Ammon's horn (tissue), 1 donor: ENCODE data around the gene SLC12A8.
A peak's percentile ranks its signal among the peaks of the same experiment; 100 is the strongest.

Experiments used
- DNase-seq: peaks from one replicate; pipeline ENCODE4 v3.0.0-alpha.2; 2016; ENCODE audit warnings: low spot score

The SLC12A8 gene

DNA sequence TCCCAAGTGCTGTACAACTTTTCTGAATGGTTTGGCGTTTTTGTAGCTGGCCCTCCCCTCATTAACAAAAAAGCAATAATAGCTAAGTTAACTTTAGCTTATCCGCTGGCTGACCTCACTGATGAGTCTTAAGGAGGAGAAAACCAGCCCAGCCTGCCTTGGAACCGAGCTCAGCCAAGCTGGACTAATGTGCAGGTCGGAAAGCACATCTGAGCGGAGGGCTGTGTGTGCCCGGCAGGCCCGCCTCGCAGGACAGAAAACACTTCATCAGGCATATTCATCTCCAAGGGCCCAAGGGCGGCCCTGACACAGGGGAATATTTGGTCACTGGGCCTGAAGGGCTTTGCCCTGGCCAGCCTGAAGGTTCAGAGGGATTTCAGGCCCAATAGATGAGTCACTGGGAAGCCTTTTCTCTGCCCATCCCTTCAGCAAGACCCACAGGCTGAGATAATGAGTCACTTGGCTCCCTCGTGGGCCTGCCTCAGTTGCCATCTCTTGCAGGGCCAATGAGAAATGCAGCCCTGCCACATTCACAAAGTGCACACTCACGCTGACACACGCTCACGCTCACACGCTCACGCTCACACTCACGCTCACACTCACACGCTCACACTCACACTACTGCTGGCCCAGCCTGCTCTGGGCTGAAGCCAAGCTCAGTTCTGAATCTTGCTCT, 75.1 kb downstream of the SLC12A8 start:
- no peak for DNase-seq

DNA sequence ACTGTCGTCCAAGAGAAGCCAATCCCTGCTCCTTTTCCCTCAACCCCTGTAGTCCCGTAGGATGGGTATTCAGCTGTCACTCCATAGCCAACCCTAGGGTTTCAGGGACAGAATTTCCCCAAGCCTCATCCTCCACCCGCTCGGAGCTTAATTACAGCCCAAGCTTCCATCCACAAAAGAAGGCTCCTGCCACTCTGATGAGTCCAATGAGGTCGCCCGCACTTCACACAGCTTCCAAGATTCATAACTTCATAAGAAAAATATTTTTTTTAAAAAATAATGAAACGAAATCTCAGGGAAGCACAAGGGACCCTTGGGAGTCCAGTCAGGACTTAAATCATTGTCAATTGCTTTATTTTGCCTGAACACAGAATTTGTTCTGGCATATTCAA, 75.6 kb downstream of the SLC12A8 start:
- DNase-seq, result no peak

DNA sequence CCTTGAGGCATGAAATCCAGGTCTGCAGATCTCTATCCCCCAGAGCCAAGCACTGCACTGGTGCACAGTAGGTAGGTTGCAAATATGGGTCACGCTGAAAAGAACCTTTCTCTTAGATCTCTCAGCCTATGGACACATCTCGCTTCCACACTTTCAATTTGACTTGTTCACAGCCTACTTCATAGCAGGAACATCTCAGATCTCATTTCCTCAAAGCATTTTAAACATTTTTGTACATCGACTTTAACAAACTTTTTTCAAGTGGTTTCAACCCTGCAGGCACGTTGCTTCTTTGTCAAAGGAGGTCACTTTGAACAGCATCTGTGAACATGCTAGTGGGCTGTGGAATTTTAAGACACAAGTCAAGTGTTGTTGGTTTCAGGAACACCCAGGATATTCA, 76.0 kb downstream of the SLC12A8 start:
- no peak for DNase-seq

- DNase-seq, result no peak
Measured at GRCh38 chr3:125134952-125135351, 77.6 kb downstream of the SLC12A8 start.

DNA sequence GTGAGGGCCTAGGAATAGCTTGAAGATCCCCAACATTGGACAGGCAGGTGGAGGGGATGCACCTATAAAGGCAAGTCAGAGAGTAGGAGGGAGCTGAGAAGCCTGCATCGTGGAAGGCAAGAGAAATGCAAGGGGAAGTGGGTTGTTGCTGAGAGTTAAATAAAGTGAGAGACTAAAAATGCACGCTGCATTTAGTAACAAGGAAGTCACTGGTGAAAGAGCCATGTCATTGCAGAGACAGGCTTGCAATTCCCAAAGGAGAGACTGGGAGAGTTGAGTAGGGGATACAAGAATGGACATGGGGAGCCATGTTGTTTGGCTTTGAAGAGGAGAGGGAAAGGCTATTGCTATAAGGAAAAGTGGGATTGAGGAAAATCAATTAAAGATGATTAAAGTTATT, 79.7 kb downstream of the SLC12A8 start:
- DNase-seq, result no peak

DNA sequence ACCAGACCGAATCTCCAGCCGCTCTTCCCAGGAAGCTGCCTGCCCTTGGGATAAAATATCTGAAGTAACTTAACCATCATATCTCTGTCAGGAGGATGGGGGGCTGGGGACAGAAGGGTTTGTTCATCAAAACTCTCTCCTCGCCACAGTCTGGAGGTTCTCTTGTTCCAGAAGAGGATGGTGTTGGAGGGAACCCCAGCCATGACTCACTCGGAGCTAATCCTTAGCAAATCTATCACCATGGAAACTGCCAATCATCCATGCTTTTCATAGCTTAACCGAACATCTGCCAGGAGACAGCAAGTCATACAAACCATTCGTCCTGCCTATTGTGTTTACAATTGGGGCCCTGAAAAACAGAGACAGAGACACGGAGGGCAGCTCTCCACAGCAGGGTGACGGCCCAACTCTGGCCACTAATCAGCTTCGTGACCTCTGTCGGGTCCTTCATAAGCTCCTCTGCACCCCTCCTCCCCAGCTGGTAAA, 83.0 kb downstream of the SLC12A8 start:
- peak; percentile 83 for DNase-seq

DNA sequence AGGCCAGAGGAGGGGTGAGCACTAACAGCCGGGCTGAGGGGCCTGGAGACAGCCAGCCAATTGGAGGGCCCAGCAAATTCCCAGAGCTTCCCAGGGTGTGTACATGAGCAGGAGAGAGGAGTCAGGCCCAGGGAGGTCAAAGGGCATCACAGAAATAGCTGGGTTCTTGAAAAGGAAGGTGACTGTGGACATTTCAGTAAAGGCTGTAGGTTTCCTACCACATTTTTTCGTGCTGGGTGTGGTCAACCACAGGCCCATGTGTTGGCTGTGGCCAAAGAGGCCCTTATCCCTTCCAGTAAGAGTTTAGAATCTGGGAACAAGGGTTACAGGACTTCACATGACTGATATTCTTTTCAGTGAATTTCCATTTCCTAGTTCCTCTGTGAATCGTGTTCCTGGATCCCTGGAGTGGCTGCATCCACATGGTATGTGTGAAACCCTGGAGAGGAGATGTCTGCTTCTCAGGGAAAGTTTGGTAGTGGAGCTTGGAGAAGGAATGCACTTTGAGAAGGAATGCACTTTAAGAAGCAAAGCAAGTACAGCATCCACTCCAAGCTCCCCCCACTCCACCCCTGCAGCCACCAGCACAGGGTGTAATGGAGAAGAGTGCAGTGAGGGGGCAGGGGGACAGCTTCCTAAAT, 83.6 kb downstream of the SLC12A8 start:
- DNase-seq, result no peak

DNA sequence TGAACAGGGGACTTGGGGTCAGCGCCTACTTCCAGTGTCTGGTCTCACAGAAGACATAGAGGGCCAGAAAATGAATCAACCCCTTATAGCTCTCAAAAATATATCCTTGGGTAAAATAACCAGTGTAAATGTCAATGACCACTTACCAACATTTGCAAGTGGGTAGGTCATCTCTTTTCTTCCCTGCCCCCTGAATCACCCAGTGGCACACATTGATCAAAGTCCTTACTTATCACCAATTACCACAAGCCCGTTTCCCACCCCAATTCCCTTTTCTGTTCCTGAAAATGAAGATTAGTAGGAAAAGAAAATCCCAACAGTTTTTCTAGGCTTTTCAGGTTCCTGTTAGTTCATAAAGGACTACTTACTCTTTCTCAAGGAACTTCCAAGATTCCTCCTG, 86.2 kb downstream of the SLC12A8 start:
- DNase-seq, result no peak

DNA sequence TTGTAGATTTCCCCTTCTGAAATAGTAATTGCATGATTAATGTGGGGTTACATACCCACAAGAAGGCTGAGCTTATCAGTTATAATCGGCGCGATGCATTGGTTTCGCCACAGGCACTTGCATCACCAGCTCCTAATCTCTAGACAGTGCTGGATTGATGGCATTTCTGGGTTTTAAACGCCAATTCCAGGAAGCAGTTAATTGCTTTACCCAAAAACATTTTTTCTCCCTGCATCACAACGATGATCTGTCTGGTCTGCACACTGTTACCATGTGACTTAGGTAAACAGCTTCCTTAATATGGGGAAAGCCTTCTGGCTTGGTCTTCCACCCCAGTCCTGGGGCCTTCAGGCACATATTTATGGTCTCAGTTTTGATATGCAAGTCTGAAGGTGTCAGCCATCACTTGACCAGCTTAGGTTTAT, 86.7 kb downstream of the SLC12A8 start:
- no peak for DNase-seq

DNA sequence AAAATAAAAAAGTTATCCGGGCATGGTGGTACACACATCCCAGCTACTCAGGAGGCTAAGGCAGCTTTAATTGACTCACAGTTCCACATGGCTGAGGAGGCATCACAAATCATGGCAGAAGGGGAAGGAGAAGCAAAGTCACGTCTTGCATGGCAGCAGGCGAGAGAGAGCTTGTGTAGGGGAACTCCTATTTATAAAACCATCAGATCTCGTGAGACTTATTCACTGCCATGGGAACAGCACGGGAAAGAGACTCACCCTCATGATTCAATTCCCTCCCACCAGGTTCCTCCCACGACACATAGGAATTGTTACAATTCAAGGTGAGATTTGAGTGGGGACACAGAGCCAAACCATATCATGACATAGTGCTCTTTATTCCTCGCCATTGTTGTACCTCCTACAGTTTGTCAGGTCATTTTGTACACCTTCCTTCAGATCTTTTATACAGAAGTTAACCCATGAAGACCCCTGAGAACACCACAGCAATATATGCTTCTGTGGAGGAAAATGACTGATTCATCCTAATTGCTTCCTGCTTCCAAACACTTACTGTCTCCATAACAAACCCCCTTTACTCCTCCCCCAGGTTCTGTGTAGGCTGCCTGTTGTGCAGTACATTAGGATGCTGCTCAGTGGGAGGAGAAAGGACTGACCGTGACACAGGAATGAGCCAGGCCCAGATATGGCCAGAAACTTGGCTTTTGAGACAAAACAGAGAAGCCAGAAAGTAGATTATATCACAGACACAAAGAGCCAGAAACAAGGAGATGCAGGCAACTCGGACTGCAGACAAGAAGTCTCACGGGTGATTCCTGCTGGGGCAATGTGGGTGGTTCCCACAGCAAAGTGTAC, 88.9 kb downstream of the SLC12A8 start:
- DNase-seq, result no peak

DNA sequence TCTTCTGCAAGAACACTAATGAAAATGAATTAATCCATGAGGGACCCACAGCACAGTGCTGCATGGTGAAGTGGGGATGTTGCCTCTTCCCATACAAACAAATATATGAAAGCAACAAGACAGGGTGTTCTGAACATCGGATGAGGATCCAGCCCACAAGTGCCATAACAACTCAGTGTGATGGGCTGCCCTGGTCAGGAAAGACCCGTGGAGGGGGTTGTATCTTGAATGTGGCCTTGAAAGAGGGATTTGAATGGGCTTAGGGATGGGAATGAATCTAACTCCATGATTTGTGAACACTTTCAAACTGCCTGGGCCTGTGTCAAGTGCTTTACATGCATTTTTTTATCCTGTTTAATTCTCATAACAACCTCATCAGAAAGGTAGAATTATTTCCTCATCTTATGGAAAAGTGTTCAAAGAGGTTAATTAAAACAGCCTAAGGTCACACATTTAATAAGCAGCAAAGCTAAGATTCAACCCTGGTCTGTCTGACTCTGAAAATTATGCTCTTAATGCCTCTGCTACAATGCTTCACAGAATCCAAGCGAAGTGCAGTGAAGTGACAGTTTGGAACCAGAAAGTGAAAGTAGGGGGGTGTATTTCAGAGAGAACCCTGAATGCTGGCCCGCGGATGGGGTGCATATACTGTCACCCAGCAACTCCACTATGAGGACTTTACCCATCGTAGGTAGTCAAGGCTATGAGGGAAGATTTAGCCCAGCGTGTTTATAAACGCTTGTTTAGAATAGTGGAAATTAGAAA, 91.1 kb downstream of the SLC12A8 start:
- DNase-seq, result no peak

- peak; percentile 77 for DNase-seq
Measured at GRCh38 chr3:125120379-125121122, 92.0 kb downstream of the SLC12A8 start.

- no peak for DNase-seq
Measured at GRCh38 chr3:125119752-125120378, 92.7 kb downstream of the SLC12A8 start.

GRCh38 chr3:125118600-125118999, 93.9 kb downstream of the SLC12A8 start:
- DNase-seq, result no peak

GRCh38 chr3:125117631-125118191, 94.8 kb downstream of the SLC12A8 start:
- DNase-seq, result no peak

DNA sequence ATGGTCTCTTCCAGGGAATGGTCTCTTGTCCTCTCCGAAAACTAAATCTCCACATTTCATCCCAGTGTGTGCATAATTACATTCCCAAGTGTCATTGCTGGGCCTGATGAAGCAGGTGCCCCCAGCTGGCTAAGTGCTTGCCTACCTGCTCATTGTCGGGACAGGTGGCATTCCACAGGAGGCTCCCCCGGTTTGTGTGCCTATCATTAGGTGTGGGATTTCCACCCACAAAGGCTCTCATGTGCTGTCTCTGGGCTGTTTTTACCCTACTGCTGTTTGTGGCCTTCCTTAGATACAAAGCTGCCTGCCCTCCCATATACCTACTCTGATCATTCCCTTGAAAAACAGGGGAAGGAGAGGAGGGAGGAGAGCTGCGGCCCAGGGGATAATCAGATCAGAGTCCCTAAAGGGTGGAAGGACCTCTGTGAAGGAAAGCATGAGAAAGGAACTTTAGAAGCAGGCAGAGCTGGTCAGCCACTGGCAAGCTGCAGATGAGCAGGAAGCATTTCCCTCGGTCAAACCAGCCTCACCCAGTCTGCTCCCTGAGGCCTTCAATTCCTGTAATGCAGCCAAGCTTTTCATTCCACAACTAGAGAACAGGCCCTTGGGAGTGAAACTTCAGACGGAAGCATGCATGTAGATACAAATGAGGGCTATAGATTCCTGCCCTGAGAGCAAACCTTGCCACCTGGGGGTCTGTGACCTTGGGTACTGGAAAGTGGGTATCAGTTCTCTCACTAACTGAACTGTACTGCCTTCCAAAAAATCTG, 96.1 kb downstream of the SLC12A8 start:
- DNase-seq, result no peak

DNA sequence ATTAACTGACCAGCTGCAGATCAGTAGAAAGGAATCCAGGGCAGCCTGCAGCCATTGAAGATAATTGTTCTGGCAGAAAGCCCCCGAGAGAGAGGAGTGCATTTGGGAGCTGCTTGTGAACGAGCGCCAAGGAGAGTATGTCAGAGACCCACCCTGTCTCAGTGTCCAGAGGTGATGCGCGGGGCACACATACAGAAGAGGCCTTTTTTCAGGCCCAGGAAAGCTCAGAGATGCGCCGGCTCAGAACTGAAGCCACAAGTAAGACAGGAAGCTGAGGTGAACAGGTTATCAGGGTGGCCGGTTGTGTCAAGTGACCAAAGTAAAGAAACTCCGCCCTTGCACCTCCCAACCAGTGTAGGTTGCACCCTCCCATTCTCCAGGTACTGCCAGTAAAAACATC, 96.9 kb downstream of the SLC12A8 start:
- no peak for DNase-seq

GRCh38 chr3:125112981-125113380, 99.6 kb downstream of the SLC12A8 start:
- no peak for DNase-seq

DNA sequence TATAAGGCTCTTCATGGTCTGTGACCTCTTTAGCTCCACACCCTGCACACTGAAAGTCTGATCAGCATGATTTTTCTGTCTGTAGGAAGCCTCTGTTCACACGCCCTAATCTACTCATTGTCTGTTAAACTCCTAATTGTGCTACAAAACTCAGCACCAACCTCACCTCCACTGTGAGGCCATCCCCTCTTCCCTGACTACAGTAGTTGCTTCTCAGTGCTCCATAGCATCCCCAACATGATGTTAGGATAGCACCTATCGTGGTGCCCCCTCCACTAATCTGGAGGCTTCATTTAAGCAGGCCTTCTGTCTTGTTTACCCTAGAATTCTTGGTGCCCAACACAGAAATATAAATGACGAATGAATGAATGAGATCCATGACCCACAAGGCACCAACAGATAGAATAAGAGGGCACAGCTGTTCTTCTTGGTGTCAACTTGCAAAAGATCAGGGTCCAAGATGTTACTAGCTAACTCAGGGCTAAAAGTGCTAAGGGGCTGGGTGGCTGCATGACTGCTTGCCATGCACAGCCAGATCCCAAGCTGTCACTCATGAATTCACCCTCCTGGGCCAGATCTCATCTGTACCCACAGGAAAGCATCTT, 101.6 kb downstream of the SLC12A8 start:
- DNase-seq, result no peak
